A549 (cell line): ENCODE measurements around the gene ARHGEF38. TPM values are rescaled to one million over a fixed set of nuclear protein-coding genes. Genes with fewer than 3 reads are reported as not detected.

Experiments
- ATAC-seq, 2 experiments: fragments of 200-7000 bp in 1 of 2; fragments of >200 bp in 1 of 2; cut with Nextera tagmentation in 1 of 2; cut with Tn5 transposase in 1 of 2; 3 replicates each; pipeline versions ENCODE4 v1.8.0 to v1.9.1; 2018 to 2020; ENCODE audit warnings: mild to moderate bottlenecking in 1 of 2, moderate library complexity in 1 of 2
- CTCF ChIA-PET: fragments of 300-600 bp; sonication (Branson Sonifier 250); formaldehyde crosslinking; extraction: SDS; loops from one replicate; lab custom pipeline; 2021; ENCODE audit warnings: antibody characterized with exemption, inconsistent platforms; lab: Yijun Ruan, JAX
- POLR2A ChIA-PET: fragments of 350-600 bp; formaldehyde crosslinking; extraction: SDS; loops from one replicate; lab custom pipeline; 2021; ENCODE audit warnings: antibody characterized with exemption, inconsistent platforms; lab: Yijun Ruan, JAX
- DNase-seq, 2 experiments: peaks; one replicate each; pipeline versions ENCODE4 v3.0.0 to v3.0.0-alpha.2; 2011 to 2016; ENCODE audit warnings: low read depth in 1 of 2, low spot score in 1 of 2
- FAIRE-seq: peaks from 2 replicates; lab custom pipeline; 2011; peaks lifted over from hg19 to GRCh38; lab: Jason Lieb, UNC
- H3K27ac ChIP-seq, 2 experiments: fragments of >200 bp; sonication (Bioruptor Twin); formaldehyde crosslinking; 3 replicates each; pipeline ENCODE4 v1.5.1; 2016 to 2017
- H3K4me1 ChIP-seq: fragments of >200 bp; sonication (Bioruptor Twin); formaldehyde crosslinking; 3 replicates; pipeline ENCODE4 v1.6.1; 2016
- H3K4me2 ChIP-seq: fragments of >200 bp; sonication (Bioruptor Twin); formaldehyde crosslinking; 3 replicates; pipeline ENCODE4 v1.6.1; 2016
- H3K4me3 ChIP-seq: fragments of >200 bp; sonication (Bioruptor Twin); formaldehyde crosslinking; 3 replicates; pipeline ENCODE4 v1.5.1; 2016
- H3K9me3 ChIP-seq: fragments of >200 bp; sonication (Bioruptor Twin); formaldehyde crosslinking; 3 replicates; pipeline ENCODE4 v1.6.1; 2016
- ATOH8 ChIP-seq: fragments of 250-450 bp; sonication (Bioruptor Pico); IDR thresholded peaks from 2 replicates; pipeline ENCODE4 v1.5.0; 2020; ENCODE audit warnings: low read depth, mild to moderate bottlenecking, moderate library complexity
- BHLHE40 ChIP-seq: IDR thresholded peaks from 2 replicates; pipeline ENCODE4 v1.6.1; 2012; ENCODE audit warnings: low read depth, low read length, inconsistent platforms
- EHF ChIP-seq: fragments of 250-450 bp; sonication (Bioruptor Pico); IDR thresholded peaks from 2 replicates; pipeline ENCODE4 v1.5.0; 2020; ENCODE audit warnings: mild to moderate bottlenecking
- EHMT2 ChIP-seq: fragments of 200-600 bp; sonication (generic); IDR thresholded peaks from 2 replicates; pipeline ENCODE4 v1.6.1; 2016; ENCODE audit warnings: antibody characterized with exemption, low read depth, mild to moderate bottlenecking, moderate library complexity
- EP300 ChIP-seq, 2 experiments: fragments of >200 bp; sonication (Bioruptor Twin); formaldehyde crosslinking; IDR thresholded peaks; 2 replicates in 1 of 2; 3 replicates in 1 of 2; pipeline ENCODE4 v1.6.1; 2016 to 2017
- FOSL2 ChIP-seq, 2 experiments: fragments of 450-650 bp in 1 of 2; fragments of >200 bp in 1 of 2; sonication (Bioruptor Twin) in 1 of 2; formaldehyde crosslinking; IDR thresholded peaks; 2 replicates each; pipeline versions ENCODE4 v1.5.0 to v1.6.1; 2016 to 2020; ENCODE audit warnings: mild to moderate bottlenecking in 1 of 2, moderate library complexity in 1 of 2
- HDAC2 ChIP-seq: fragments of 200-600 bp; sonication (generic); IDR thresholded peaks from 2 replicates; pipeline ENCODE4 v1.6.1; 2016
- HES2 ChIP-seq: fragments of >200 bp; sonication (Bioruptor Twin); formaldehyde crosslinking; IDR thresholded peaks from 2 replicates; pipeline ENCODE4 v1.6.1; 2016
- HMGXB4 ChIP-seq: fragments of 250-450 bp; sonication (Bioruptor Pico); IDR thresholded peaks from 2 replicates; pipeline ENCODE4 v1.5.0; 2021; ENCODE audit warnings: mild to moderate bottlenecking, moderate library complexity, borderline replicate concordance
- HOXB13 ChIP-seq: fragments of 250-450 bp; sonication (Bioruptor Pico); IDR thresholded peaks from 2 replicates; pipeline ENCODE4 v1.5.0; 2020; ENCODE audit warnings: low read depth, mild to moderate bottlenecking, moderate library complexity
- HOXB5 ChIP-seq: fragments of 250-450 bp; sonication (Bioruptor Pico); IDR thresholded peaks from 2 replicates; pipeline ENCODE4 v1.5.0; 2020; ENCODE audit warnings: mild to moderate bottlenecking, moderate library complexity
- KDM5A ChIP-seq: fragments of 200-600 bp; sonication (generic); IDR thresholded peaks from 2 replicates; pipeline ENCODE4 v1.6.1; 2016; ENCODE audit warnings: antibody characterized with exemption, mild to moderate bottlenecking
- MAZ ChIP-seq: fragments of 150-350 bp; IDR thresholded peaks from 2 replicates; pipeline ENCODE4 v1.6.1; 2014; ENCODE audit warnings: antibody characterized with exemption, low read depth, low read length, borderline replicate concordance
- NFE2L2 ChIP-seq: fragments of 150-350 bp; conservative IDR thresholded peaks from 2 replicates; pipeline ENCODE4 v1.6.1; 2014; ENCODE audit warnings: low read length
- RAD21 ChIP-seq, 2 experiments: fragments of >200 bp in 1 of 2; sonication (Bioruptor Twin) in 1 of 2; formaldehyde crosslinking in 1 of 2; IDR thresholded peaks in 1 of 2; conservative IDR thresholded peaks in 1 of 2; 2 replicates in 1 of 2; 3 replicates in 1 of 2; pipeline ENCODE4 v1.6.1; 2012 to 2018; ENCODE audit warnings: inconsistent platforms in 1 of 2
- REST ChIP-seq: fragments of 200-600 bp; sonication (generic); IDR thresholded peaks from 2 replicates; pipeline ENCODE4 v1.6.1; 2016; ENCODE audit warnings: antibody characterized with exemption, mild to moderate bottlenecking, moderate library complexity
- RNF2 ChIP-seq: fragments of 200-600 bp; sonication (generic); IDR thresholded peaks from 2 replicates; pipeline ENCODE4 v1.6.1; 2016; ENCODE audit warnings: low read depth, mild to moderate bottlenecking, antibody characterized with exemption, moderate library complexity, borderline replicate concordance
- TFCP2L1 ChIP-seq: fragments of 250-450 bp; sonication (Bioruptor Pico); IDR thresholded peaks from 2 replicates; pipeline ENCODE4 v1.5.0; 2021; ENCODE audit warnings: mild to moderate bottlenecking
- TP53 ChIP-seq: fragments of 250-450 bp; sonication (Bioruptor Pico); IDR thresholded peaks from 2 replicates; pipeline ENCODE4 v1.5.0; 2021; ENCODE audit warnings: mild to moderate bottlenecking, moderate library complexity
- ZSCAN20 ChIP-seq: fragments of 250-450 bp; sonication (Bioruptor Pico); IDR thresholded peaks from 2 replicates; pipeline ENCODE4 v1.8.0; 2022; ENCODE audit warnings: mild to moderate bottlenecking, moderate library complexity
- WGBS: methylation state at CpG from one replicate; pipeline ENCODE4 v1.1.6; 2017; ENCODE audit errors: missing lambda C conversion rate; 5-methylcytosine and 5-hydroxymethylcytosine counted together
- polyA plus RNA-seq, 4 experiments: library from polyadenylated mRNA; depleted of rRNA in 3 of 4; stranded (reverse); fragments of >200 nt; fragmentation: RNase III in 1 of 4; extraction: RNeasy Plus Mini Kit Qiagen cat#74134 plus additional on column Dnase treatment in 1 of 4; gene quantifications; 2 replicates in 3 of 4; 3 replicates in 1 of 4; pipeline ENCODE4 v1.2.3, GENCODE V29; 2011 to 2017

Gene ARHGEF38
- polyA plus RNA-seq, 2 of the 4 experiments (the other 2 are of a cell fraction), result 0.05 TPM; not detected in 1

- TF ChIP-seq HOXB5 (CRISPR knock-in tag), result no peak
- no peak for TF ChIP-seq HDAC2
- TF ChIP-seq REST, result no peak
- no peak for TF ChIP-seq KDM5A
- 61% methylated on average over 14 of the region's 16 CpGs for WGBS
- peaks cover 22% of the 10 kb centered on the region for H3K4me1 ChIP-seq
- peak overlapping the region; percentile 79 for H3K4me2 ChIP-seq
- no peaks in the 10 kb centered on the region for H3K9me3 ChIP-seq
- peak overlapping the region; percentile 84; the same call in 2 of the 3 replicates for H3K4me3 ChIP-seq
- DNase-seq (no peak), ATAC-seq (no peak), FAIRE-seq (no peak)
- no peak overlapping the region for H3K27ac ChIP-seq
- ChIA-PET POLR2A (interaction anchor here (0.7 kb wide), 1 partner anchor 17 kb away, joined by 8 read pairs; no protein-coding TSS in a partner anchor), CTCF (interaction anchor here (1.6 kb wide), 1 partner anchor 236 kb away, joined by 4 read pairs; the partner anchor contains the start of gene PPA2)
Observed at GRCh38 chr4:105710012-105710600, 157.7 kb downstream of the ARHGEF38 start.

GRCh38 chr4:105710678-105711077, 158.3 kb downstream of the ARHGEF38 start:
- POLR2A ChIA-PET, result interaction anchor here (0.7 kb wide), 1 partner anchor 17 kb away, joined by 8 read pairs; no protein-coding TSS in a partner anchor
- FAIRE-seq (no peak), DNase-seq (no peak), ATAC-seq (no peak)
- H3K27ac ChIP-seq, result no peak overlapping the region
- no peaks in the 10 kb centered on the region for H3K9me3 ChIP-seq
- CTCF ChIA-PET, result interaction anchor here (0.9 to 1.6 kb wide), 2 partner anchors 189 to 237 kb away, joined by 3 to 4 read pairs; partner anchors contain the start of gene PPA2
- H3K4me2 ChIP-seq, result peak overlapping the region; percentile 79
- H3K4me3 ChIP-seq, result no peak overlapping the region
- 81% methylated on average over 6 of the region's 6 CpGs for WGBS
- TF ChIP-seq HOXB13 (CRISPR knock-in tag) (no peak), HES2 (no peak), NFE2L2 (no peak), HDAC2 (no peak), RAD21 (conservative IDR thresholded peaks at IDR 0.05 in 1 of 2, IDR thresholded peaks at IDR 0.05 in 1 of 2) (no peak), RNF2 (no peak), TFCP2L1 (no peak), MAZ (no peak), EHF (CRISPR knock-in tag) (no peak), EHMT2 (no peak), ATOH8 (CRISPR knock-in tag) (no peak)
- peaks cover 26% of the 10 kb centered on the region for H3K4me1 ChIP-seq

- no peaks in the 10 kb centered on the region for H3K9me3 ChIP-seq
- TF ChIP-seq FOSL2 (IDR thresholded peaks at IDR 0.05), result no peak
- TF ChIP-seq FOSL2 (CRISPR knock-in tag; IDR thresholded peaks at IDR 0.05), result no peak
- TF ChIP-seq TP53 (CRISPR knock-in tag), result no peak
- TF ChIP-seq ZSCAN20 (CRISPR knock-in tag), result no peak
- no peak for TF ChIP-seq TFCP2L1
- TF ChIP-seq BHLHE40, result no peak
- TF ChIP-seq HDAC2, result no peak
- TF ChIP-seq HMGXB4 (CRISPR knock-in tag), result no peak
- no peak for TF ChIP-seq EP300 (IDR thresholded peaks at IDR 0.05)
- ChIA-PET CTCF (no interaction called here), POLR2A (no interaction called here)
- FAIRE-seq, result no peak
- H3K4me1 ChIP-seq, result peaks cover 17% of the 10 kb centered on the region
- H3K4me3 ChIP-seq, result no peak overlapping the region
- no peak overlapping the region for H3K4me2 ChIP-seq
- WGBS, result 85% methylated on average over 2 of the region's 2 CpGs
- H3K27ac ChIP-seq, result no peak overlapping the region
- no peak for ATAC-seq
- no peak for DNase-seq
Observed at GRCh38 chr4:105712766-105713165, 160.3 kb downstream of the ARHGEF38 start.
